HG03095 (cell line): ENCODE data around the gene VAV2.
"Not testable (repeated sequence)": the region's sequence is repeated elsewhere in the genome, so short reads cannot be mapped to it uniquely, and the experiment has no call there.

Experiments
- ATAC-seq: cut with Tn5 transposase; IDR thresholded peaks from one replicate; pipeline ENCODE4 v1.9.1; 2021; ENCODE audit warnings: moderate library complexity; ENCODE audit not compliant: unreplicated experiment

VAV2 gene

DNA sequence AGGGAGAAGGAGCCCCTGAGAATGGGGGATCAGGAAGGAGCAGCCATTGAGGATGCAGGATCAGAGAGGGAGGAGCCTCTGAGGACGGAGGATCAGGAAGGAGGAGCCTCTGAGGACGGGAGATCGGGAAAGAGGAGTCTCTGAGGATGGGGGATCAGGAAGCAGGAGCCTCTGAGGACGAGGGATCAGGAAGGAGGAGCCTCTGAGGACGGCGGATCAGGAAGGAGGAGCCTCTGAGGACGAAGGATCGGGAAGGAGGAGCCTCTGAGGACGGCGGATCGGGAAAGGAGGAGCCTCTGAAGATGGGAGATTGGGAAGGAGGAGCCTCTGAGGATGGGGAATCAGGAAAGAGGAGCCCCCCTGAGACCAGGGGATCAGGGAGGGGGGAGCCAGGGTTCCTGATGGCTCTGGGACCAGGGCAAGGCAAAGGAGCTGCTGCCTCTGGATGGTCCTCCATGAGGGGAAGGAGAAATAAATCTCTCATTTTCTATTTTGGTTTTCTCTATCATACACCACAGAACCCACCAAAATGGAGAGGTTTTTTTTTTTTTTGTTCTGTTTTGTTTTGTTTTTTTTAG lies 231.3 kb downstream of the VAV2 start:
- no peak for ATAC-seq

GRCh38 chr9:133759946-133760345 lies 232.2 kb downstream of the VAV2 start:
- ATAC-seq: no peak

- ATAC-seq: no peak
Observed at GRCh38 chr9:133759146-133759900, 232.8 kb downstream of the VAV2 start.

DNA sequence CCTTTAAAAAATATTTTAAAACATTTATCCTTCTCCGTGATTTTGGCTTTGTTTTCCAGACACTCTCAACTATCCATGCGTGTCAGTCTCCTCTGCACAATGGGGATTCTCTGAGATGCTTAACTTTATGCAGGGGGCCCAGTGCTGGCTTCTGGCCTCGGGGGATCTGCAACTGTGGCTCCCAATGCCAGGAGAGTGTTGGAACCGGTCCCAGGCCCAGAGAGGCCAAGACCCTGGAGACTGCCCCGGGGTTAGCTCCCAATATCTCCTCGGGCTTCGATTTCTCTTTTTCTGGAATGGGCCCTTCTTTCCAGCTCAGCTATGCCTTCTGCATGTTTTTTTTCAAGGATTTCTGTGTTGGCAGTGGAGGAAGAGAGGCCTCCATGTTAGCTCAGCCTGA lies 233.9 kb downstream of the VAV2 start:
- no peak for ATAC-seq

DNA sequence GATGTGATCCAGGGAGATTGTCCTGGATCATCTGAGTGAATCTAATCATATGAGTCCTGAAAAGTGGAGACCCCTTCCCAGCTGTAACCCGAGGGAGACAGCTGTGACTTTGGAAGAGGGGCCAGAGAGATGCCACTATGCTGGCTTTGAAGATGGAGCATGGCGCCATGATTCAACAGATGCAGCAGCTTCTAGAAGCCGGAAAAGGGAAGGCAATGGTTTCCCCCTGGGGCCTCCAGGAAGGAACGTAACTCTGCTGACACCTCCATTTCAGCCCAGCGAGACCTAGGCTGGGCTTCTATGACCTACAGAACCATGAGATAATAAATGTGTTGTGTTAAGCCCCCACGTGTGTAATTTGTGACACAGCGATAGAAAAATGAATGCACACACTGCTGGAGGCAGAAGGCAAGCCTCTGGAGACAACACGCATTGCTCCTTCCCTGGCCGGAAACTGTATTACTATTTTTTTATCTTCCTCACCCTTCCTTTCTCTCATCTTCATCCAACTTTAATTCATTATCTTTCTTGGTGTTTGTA lies 237.4 kb downstream of the VAV2 start:
- no peak for ATAC-seq

GRCh38 chr9:133754187-133754586 lies 237.9 kb downstream of the VAV2 start:
- ATAC-seq: no peak

DNA sequence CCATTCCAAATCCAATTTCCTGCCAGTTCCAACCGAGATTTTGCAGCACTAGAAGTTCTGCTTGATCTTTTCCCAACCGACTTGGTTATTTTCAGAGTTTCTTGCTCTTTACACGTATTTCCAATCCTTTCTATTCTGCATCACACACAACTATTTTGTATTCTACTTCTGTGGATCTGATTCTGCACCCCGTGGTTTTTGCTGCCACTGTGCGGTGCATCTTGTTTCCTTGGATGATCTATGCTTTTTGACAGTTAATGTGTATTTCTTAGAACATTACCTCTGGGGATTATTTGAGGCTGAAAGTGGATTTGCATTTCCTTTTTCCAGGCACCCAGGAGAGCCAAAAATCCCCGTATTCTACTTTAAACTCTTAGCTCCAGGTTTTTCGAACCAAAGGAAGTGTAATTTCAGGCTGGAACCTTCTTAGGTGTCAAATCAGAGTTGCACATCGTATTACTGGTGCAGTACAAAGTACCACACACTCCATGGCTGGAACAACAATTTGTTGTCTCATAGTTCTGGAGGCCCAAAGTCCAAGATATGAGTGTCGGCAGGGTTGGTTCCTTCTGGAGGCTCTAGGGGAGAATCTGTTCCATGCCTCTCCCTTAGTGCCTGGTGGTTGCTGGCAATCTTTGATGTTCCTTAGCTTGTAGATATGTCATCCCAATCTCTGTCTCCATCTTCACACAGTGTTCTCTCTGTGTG lies 239.2 kb downstream of the VAV2 start:
- ATAC-seq: no peak

DNA sequence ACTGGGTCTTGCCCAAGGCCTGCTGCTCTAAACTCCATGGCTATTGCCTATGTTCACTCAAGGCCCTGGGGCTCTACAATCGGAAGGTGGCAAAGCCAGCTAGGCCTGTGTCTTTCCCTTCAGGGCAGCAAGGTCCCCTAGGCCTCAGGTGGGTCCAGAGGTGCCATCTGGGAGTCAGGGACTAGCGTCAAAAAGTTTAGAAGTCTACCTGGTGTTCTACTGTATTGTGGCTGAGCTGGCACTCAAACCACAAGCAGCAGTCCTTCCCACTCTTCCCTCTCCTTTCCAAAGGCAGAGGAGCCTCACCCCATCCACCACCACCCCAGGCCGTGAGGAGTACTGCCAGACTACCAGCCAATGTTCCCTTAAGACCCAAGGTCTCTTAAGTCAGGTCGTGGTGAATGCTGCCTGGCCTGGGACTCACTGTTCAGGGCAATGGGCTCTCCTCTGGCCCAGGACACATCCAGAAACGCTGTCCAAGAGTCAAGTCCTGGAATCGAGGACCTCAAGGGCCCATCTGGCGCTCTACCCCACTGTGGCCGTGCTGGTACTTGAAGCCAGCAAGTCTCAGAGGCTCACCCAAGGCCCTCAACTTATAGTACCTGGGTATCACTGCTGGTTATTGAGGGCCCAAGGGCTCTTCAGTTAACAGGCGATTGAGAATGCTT lies 241.0 kb downstream of the VAV2 start:
- ATAC-seq: no peak

DNA sequence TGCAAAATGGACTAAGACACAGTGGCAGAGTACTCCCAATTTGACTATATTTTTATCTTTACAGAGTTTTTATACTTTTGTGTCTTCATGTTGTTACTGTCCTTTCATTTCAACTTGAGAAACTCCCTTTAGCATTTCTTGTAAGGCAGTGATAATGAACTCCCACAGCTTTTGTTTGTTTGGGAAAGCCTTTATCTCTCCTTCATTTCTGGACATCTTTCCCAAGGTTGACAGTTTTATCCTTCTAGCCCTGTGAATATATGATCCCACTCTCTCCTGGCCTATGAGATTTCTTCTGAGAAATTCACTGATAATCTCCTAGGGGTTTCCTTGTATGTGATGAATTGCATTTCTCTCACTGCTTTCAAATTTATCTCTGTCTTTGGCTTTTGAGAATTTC lies 244.8 kb downstream of the VAV2 start:
- ATAC-seq: no peak

DNA sequence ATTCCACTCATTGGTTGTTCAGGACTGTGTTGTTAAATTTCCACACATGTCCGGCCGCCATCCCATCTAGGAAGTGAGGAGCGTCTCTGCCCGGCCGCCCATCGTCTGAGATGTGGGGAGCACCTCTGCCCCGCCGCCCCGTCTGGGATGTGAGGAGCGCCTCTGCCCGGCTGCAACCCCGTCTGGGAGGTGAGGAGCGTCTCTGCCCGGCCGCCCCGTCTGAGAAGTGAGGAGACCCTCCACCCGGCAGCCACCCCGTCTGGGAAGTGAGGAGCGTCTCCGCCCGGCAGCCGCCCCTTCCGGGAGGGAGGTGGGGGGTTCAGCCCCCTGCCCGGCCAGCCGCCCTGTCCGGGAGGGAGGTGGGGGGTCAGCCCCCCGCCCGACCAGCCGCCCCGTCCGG lies 247.6 kb downstream of the VAV2 start:
- not testable (repeated sequence) for ATAC-seq

DNA sequence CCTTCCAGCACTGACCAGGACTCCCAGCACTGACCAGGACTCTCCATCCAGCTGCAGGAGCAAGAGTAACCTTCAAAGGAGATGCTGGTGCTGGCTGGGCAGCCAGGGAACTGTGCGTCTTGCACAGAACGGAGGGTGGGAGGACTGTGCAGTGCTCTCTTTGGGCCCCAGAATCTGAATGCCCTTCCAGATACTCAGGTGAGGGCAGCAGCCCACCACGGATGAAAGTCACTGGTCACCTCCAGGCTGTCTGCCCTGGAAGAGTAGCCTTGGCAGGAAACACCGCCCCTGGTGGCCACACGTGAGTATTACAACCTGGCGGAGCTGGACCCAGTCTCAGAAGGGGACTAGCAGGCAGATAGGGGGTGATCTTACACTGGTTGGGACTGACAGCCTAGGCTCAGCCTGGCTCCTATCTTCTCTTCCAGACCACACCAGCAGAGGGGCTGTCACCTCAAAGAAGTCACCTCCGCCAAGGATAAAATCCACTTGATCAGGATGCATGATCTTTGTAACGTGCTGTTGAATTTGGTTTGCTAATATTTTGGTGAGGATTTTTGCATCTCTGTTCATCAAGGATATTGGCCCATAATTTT lies 249.2 kb downstream of the VAV2 start:
- ATAC-seq: no peak

- ATAC-seq: no peak
Observed at GRCh38 chr9:133742251-133742650, 249.9 kb downstream of the VAV2 start.

DNA sequence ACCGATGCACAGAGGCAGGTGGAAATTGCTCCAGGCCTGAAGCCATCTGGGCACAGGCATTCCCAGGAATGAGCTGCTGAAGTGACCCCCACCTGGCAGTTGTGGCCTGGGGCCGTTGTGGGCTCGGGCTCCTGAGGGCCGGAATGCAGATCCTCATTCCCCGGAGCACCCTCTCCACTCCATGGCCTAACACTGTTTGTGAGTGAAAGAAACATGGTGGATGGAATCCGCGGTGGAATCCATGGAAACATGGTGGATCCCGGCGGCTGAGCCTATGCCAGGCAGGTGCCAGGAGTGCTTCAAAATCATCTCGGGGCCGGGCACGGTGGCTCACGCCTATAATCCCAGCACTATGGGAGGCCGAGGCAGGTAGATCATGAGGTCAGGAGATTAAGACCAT lies 250.4 kb downstream of the VAV2 start:
- ATAC-seq: no peak

DNA sequence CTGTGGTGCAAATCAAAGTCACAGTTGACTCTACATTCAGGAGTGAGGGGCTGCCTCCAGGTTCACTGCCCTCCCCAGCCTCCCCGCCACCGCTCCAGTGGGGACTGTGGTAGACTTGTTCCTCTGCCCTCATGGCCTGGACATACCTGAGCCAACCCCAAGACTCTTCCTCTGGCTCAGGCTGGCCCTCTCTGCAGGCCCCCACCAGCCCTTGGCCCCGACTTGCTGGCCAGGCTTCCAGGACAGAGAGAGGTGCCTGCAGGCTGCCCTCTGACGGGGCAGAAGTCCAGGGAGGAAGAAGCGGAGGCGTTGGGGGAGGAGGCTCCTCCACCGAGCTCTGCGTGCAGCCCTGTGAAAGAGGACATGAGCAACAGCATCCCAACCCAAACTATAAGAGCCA lies 251.2 kb downstream of the VAV2 start:
- ATAC-seq: no peak

DNA sequence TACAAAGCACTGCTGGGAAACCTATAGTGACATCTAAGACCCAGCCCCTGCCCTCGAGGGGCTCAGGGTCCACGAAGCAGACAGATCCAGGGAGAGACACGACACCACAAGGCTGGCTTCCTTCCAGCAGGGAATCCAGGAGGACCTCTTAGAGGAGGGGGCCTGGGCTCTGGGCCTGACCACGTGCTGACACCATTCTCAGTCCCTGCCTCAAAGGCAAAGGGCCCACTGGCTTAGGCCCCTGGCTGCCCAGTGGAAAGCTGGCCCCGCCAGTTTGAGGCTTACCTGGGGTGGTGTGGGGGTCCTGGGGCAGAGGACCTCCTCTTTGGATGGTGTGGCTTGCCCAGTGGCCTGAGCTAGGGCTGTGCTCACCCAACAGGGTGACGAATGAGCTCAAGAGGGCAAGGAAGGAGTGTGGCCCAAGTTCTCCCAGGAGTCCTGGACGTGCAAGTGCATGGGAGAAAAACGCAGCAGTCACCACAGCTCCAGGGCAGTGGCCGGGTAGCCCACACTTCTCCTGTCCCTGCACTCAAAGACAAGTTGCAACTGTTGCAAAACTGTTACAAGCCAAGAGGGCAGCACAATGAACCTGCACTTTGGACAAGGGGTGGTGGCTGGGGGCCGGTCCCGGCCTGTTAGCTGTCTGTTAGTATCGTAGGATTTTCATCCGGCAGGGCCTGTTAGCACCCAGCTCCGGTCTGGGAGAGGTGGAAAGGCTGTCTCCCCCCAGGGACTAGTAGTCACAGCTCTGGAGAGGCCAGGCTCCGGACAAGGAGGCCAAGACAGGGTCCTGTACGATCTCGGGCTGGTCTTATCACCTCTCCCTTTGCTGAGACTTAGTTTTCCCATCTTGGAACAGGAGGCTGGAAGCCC lies 252.5 kb downstream of the VAV2 start:
- ATAC-seq: no peak

- ATAC-seq: no peak
Observed at GRCh38 chr9:133738640-133739225, 253.4 kb downstream of the VAV2 start.

GRCh38 chr9:133737774-133738639 lies 254.1 kb downstream of the VAV2 start, which contains the start of gene SARDH:
Gene SARDH (minus strand): TSS chr9:133738352. CDS start chr9:133734173, 4,179 bp downstream.
- ATAC-seq: no peak

DNA sequence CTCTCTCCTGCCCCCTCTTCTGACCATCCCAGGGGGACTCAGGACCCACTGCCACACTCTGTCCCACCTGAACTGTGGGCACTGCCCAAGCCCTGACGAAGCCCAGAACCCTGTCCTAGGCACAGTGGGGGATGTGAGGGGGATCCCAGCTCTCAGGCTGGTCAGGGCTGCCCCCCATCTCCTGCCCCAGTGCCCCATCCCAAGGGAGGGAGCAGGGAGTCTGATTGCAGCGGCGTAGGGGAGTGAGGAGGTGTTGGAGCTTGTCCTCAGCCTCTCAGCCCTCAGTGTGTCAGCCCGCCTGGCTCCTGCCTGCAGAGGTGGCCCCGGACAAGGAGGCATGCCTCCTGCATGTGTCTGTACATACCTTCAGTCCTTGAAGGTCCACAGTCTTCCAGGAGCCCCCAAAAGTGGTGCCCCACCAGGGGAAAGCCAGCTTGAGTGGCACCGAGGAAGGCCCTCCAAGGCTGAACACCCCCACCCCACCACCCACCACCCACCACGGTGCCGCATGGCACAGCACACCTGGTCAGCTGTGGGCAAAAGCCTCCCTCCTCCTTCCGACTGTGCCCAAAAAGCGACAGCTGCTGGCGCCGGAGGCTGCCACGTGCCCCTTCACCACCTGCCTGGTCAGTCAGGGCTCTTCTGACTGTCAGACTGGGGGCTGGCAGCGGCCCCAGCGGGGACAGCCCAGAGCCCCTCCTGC lies 254.9 kb downstream of the VAV2 start:
- ATAC-seq: no peak
